H1 (cell line): ENCODE measurements around the gene MBP.

Experiments used
- BRCA1 ChIP-seq: IDR thresholded peaks from 2 replicates; pipeline ENCODE4 v1.6.1; 2012; ENCODE audit warnings: low read depth, low read length, improper control_type of control experiment
- EZH2 ChIP-seq: fragments of 200-600 bp; sonication (generic); IDR thresholded peaks from 2 replicates; pipeline ENCODE4 v1.7.1; 2012; ENCODE audit warnings: low read depth, mild to moderate bottlenecking, moderate library complexity, low read length, inconsistent platforms; ENCODE audit not compliant: severe bottlenecking
- JUN ChIP-seq: IDR thresholded peaks from 2 replicates; pipeline ENCODE4 v1.6.1; 2011; ENCODE audit warnings: low read depth, mild to moderate bottlenecking, improper control_type of control experiment, low read length
- POLR2A ChIP-seq, 2 experiments: IDR thresholded peaks; 1 replicate in 1 of 2; 2 replicates in 1 of 2; pipeline ENCODE4 v1.6.1; 2011; ENCODE audit warnings: low read depth in 2 of 2, low read length in 2 of 2, mild to moderate bottlenecking in 2 of 2; ENCODE audit errors: control extremely low read depth in 1 of 2
- TF ChIP-seq, protein P1 (sequence below): IDR thresholded peaks from 2 replicates; pipeline ENCODE4 v1.6.1; 2011; ENCODE audit warnings: low read depth, mild to moderate bottlenecking, low read length; ENCODE audit not compliant: insufficient read depth
- TF ChIP-seq, protein P2 (sequence below), 3 experiments: IDR thresholded peaks; 1 replicate in 2 of 3; 2 replicates in 1 of 3; pipeline versions ENCODE4 v1.5.1 to v1.6.1; 2011; ENCODE audit warnings: low read length in 3 of 3, mild to moderate bottlenecking in 3 of 3, inconsistent platforms in 2 of 3, low read depth in 1 of 3, moderate library complexity in 1 of 3; ENCODE audit not compliant: insufficient read depth in 1 of 3; ENCODE audit errors: control extremely low read depth in 1 of 3

DNA sequence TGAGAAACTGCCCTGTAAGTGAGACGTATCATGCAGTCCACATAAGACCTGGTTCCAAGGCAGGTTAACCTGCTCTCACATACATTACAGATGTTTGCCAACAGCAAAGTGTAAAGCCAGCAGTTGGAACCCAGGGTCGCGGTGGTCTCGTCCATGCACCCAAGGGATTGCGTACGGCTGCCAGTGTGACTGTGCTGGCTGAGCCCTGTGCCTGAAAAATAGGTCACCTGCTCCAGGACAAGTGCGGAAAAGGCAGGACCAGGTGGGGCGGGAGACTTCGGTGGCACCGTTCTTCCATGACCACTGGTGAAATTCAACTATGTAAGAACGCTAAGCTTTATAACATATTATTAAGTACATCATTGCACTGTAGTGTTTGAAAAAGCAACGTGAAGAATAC lies 110.5 kb downstream of the MBP start:
- TF ChIP-seq, protein P1, sequence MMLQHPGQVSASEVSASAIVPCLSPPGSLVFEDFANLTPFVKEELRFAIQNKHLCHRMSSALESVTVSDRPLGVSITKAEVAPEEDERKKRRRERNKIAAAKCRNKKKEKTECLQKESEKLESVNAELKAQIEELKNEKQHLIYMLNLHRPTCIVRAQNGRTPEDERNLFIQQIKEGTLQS: no peak
- TF ChIP-seq POLR2A (IDR thresholded peaks at IDR 0.05; ENCODE audit: control extremely low read depth in 1 of 2, low read depth in 2 of 2, low read length in 2 of 2): no peak
- TF ChIP-seq, protein P2, sequence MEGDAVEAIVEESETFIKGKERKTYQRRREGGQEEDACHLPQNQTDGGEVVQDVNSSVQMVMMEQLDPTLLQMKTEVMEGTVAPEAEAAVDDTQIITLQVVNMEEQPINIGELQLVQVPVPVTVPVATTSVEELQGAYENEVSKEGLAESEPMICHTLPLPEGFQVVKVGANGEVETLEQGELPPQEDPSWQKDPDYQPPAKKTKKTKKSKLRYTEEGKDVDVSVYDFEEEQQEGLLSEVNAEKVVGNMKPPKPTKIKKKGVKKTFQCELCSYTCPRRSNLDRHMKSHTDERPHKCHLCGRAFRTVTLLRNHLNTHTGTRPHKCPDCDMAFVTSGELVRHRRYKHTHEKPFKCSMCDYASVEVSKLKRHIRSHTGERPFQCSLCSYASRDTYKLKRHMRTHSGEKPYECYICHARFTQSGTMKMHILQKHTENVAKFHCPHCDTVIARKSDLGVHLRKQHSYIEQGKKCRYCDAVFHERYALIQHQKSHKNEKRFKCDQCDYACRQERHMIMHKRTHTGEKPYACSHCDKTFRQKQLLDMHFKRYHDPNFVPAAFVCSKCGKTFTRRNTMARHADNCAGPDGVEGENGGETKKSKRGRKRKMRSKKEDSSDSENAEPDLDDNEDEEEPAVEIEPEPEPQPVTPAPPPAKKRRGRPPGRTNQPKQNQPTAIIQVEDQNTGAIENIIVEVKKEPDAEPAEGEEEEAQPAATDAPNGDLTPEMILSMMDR (IDR thresholded peaks at IDR 0.05; ENCODE audit: control extremely low read depth in 1 of 3, insufficient read depth in 1 of 3, low read depth in 1 of 3, low read length in 3 of 3): no peak
- TF ChIP-seq JUN: no peak
- no peak for TF ChIP-seq EZH2
- no peak for TF ChIP-seq BRCA1
